Vagina (tissue), 2 donors: ENCODE measurements around the gene GBP7.

Experiments
- POLR2AphosphoS5 ChIP-seq, 2 donors: sonication (generic); formaldehyde crosslinking; IDR thresholded peaks; one replicate each; pipeline ENCODE4 v1.9.0; 2017; ENCODE audit warnings: antibody characterized with exemption in 2 of 2, mild to moderate bottlenecking in 2 of 2, low read depth in 1 of 2; ENCODE audit not compliant: insufficient read depth in 1 of 2
- TF ChIP-seq, protein P1 (sequence below), 3 experiments: fragments of 450-650 bp in 2 of 3; fragments of 200-600 bp in 1 of 3; sonication (generic) in 1 of 3; IDR thresholded peaks; one replicate each; pipeline ENCODE4 v1.5.1; 2017 to 2019; ENCODE audit warnings: antibody characterized with exemption in 3 of 3, mild to moderate bottlenecking in 2 of 3, moderate library complexity in 2 of 3

DNA sequence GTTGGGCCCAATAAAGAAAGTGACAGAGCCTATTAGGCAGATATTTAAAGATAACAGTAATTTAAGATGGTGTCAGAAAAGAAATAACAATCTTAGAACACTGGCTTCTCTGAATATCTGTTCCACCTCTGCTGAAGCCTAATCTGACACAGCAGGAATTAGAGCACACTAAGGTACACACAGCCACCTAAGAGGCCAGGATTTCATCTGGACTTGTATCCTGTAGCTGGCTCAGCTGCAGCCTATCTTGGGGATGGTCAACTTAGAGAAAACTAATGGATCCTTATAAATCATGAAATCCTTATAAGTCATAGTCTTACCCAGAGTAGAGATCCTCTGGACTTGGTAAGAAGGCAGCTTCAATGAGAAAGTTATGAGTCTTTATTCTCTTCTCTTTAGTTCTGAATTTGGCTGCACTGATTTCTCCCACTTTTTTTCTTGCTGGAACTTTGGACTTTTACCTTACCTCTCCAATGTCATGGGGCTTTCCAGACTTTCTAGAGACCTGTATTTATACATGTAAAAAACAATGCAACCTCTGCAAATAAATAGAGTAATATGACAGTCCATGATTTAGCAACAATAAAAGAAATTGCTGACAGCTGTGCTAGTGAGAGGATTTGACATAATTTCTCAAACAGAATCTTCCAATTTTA is at the start of gene GBP7:
- TF ChIP-seq, protein P1, sequence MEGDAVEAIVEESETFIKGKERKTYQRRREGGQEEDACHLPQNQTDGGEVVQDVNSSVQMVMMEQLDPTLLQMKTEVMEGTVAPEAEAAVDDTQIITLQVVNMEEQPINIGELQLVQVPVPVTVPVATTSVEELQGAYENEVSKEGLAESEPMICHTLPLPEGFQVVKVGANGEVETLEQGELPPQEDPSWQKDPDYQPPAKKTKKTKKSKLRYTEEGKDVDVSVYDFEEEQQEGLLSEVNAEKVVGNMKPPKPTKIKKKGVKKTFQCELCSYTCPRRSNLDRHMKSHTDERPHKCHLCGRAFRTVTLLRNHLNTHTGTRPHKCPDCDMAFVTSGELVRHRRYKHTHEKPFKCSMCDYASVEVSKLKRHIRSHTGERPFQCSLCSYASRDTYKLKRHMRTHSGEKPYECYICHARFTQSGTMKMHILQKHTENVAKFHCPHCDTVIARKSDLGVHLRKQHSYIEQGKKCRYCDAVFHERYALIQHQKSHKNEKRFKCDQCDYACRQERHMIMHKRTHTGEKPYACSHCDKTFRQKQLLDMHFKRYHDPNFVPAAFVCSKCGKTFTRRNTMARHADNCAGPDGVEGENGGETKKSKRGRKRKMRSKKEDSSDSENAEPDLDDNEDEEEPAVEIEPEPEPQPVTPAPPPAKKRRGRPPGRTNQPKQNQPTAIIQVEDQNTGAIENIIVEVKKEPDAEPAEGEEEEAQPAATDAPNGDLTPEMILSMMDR (IDR thresholded peaks at IDR 0.05): no peak
- no peak for TF ChIP-seq POLR2AphosphoS5 (IDR thresholded peaks at IDR 0.05; ENCODE audit: insufficient read depth in 1 of 2, low read depth in 1 of 2)
